GM21737 (cell line): ENCODE results near the gene SULT4A1.

Experiments used
- ATAC-seq: cut with Tn5 transposase; IDR thresholded peaks from one replicate; pipeline ENCODE4 v1.9.1; 2021; ENCODE audit warnings: mild to moderate bottlenecking, moderate library complexity; ENCODE audit not compliant: unreplicated experiment

SULT4A1 gene

GRCh38 chr22:43861529-43861928, 784 bp downstream of the SULT4A1 start:
- ATAC-seq, result no peak

DNA sequence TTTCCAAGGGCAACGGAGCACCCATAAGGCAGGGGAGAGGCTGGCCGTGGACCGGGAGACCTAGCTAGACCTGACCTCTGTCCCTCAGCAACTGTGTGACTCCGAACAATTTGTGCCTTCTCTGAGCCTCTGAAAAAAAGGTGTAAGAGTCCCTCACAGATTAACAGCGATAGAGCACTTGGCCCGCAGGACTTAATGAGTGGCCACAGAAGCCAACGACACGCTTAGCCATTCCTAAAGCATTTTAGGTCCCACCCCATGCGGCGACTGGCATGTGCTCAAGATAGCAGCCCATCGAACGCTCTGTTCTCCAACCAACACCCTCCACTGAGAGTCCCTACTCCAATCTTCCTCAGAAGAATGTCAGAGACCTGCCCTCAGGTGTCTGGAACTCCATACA, 1.5 kb downstream of the SULT4A1 start:
- no peak for ATAC-seq

GRCh38 chr22:43860126-43860525, 2.2 kb downstream of the SULT4A1 start:
- ATAC-seq, result no peak

GRCh38 chr22:43859621-43860020, 2.7 kb downstream of the SULT4A1 start:
- ATAC-seq, result no peak

- ATAC-seq, result no peak
Measured at GRCh38 chr22:43859176-43859575, 3.1 kb downstream of the SULT4A1 start.

DNA sequence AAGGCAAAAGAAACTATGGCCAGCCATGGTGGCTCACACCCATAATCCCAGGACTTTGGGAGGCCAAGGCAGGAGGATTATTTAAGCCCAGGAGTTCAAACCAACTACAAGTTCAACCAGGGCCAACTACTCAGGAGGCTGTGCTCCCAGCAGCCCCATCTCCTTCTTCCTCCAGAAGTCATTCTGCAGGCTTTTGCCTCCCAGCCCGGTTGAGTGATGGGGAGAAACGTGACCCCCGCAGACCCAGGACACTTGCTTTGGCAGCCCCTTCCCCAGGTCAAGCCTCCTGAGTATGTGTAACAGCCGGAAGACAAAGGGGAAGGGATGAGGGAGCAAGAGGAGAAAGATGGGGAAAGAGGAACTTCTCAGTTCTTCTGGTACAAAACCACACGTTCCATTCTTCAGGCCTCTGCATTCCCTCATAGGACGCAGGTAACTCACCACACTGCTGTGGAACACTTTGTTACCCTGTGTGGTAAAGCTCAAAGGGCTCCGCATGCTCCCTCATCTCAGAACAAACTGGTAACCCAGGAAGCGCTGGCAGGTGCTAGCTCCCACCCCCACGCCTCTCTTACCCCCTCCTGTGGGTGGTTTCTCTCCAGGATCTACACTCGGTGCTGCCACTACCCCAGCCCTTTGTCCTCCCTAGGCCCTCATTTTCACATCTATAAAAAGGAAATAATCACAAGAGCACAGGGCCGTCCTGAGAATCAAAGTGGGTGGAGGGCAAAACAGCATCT, 4.0 kb downstream of the SULT4A1 start:
- no peak for ATAC-seq

DNA sequence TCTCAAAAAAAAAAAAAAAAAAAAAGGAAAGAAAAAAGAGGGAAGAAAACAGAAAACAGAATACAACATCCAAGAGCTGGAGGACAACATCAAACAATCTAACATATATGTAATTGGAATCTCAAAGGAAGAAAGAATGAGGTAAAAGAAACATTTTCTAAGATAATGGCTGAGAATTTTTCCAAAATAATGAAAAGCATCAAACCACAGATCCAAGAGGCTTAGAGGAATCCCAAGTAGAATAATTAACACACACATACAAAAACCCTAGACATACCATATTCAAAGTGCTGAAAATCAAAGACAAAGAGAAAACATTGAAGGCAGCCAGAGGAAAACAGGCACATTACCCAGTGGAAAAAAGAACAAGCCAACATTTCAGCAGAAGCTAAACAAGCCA, 4.9 kb downstream of the SULT4A1 start:
- no peak for ATAC-seq

DNA sequence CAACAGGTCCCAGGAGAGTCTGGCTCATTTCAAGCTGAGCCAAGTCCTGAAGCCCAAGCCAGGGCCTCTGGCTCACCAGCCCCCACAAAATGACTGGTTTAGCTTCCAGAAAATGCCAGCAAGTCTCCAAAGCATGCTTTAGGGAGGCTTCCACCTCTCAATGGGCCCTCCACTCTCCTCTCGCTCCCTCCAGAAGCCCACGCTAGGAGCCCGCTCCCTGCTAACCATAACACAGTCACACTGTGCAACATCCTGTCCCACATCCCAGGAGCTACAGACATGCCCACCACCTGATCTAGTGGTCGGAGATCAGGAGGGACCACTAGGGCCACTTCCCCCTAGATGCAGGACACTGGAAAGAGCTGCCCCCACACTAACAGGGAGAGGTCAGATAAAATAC, 6.9 kb downstream of the SULT4A1 start:
- no peak for ATAC-seq

DNA sequence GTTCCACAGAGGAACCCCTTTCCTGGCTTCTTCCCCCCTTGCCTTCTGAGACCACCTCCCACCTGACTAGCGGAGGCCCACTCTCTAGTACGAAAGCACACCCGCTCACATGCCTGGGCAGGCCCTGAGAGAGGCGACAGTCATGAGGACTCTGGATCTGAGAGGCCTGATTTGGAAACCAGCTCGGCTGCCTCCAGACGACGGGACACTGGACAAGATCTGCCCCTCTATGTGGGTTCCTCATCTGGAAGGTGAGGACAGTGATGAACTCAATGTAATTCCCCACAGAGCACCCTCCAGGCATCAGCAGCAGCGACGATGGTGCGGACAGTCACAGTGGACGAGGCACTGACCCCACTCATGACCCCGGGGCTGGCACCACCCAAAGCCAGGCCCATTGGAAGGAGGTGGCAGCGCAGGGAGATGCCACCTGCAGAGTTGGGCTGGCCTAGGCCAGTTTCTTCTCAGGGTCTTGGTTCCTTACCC, 7.5 kb downstream of the SULT4A1 start:
- no peak for ATAC-seq

GRCh38 chr22:43854121-43854785, 8.1 kb downstream of the SULT4A1 start:
- no peak for ATAC-seq

GRCh38 chr22:43853328-43853931, 8.9 kb downstream of the SULT4A1 start:
- ATAC-seq, result no peak

GRCh38 chr22:43852573-43853327, 9.6 kb downstream of the SULT4A1 start:
- no peak for ATAC-seq

GRCh38 chr22:43851979-43852307, 10.4 kb downstream of the SULT4A1 start:
- ATAC-seq, result no peak

GRCh38 chr22:43851058-43851978, 11.0 kb downstream of the SULT4A1 start:
- ATAC-seq, result no peak

GRCh38 chr22:43850529-43850928, 11.8 kb downstream of the SULT4A1 start:
- ATAC-seq, result no peak

GRCh38 chr22:43849731-43850130, 12.6 kb downstream of the SULT4A1 start:
- ATAC-seq, result no peak

- no peak for ATAC-seq
Measured at GRCh38 chr22:43848366-43849171, 13.7 kb downstream of the SULT4A1 start.

- ATAC-seq, result no peak
Measured at GRCh38 chr22:43847376-43848289, 14.7 kb downstream of the SULT4A1 start.

DNA sequence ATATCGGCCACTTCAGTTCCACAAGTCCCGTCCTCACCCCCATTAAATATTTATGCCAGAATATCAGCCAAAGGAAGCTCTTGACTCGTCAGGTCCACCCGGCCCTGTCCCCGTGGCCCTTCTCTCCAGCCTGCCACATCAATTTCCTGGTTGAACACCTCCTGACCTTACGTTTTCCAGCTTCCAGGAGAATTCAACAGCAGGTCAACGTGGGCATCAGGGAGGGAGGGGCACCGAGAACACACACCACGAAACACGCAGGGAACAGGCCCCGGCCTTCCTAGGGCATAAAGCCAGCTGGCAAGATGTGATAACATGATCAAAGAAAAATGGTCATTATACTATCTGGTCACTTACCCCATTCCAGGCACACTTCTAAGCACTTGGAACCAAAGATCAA, 15.3 kb downstream of the SULT4A1 start:
- ATAC-seq, result no peak
